ENCODE results near the gene HADHA. TPM values are rescaled to one million over a fixed set of nuclear protein-coding genes. Genes with fewer than 3 reads are reported as not detected.

HADHA gene
- total RNA-seq, 1 experiment from 2014 or later, result 118 TPM

GRCh38 chr2:26193578-26194231 is 50.7 kb downstream of the HADHA start:
- POLR2A ChIA-PET, result no interaction called here
- Mint-ChIP-seq H3K27me3 (ENCODE audit: low read depth) (no peaks in the 10 kb centered on the region), H3K4me3 (no peak overlapping the region), H3K4me1 (no peaks in the 10 kb centered on the region), H3K9me3 (no peaks in the 10 kb centered on the region), H3K36me3 (peaks cover 70% of the 10 kb centered on the region), H3K27ac (no peak overlapping the region)
- DNase-seq (ENCODE audit: low spot score) (no peak), ATAC-seq (no peak)
- no peak for TF ChIP-seq ARID4B (CRISPR knock-in tag; IDR thresholded peaks at IDR 0.05; ENCODE audit: borderline replicate concordance)
- no peak for TF ChIP-seq TCF7 (CRISPR knock-in tag; IDR thresholded peaks at IDR 0.05; ENCODE audit: low read depth)
- TF ChIP-seq AR (CRISPR knock-in tag; IDR thresholded peaks at IDR 0.05), result no peak
- TF ChIP-seq USF2 (CRISPR knock-in tag; IDR thresholded peaks at IDR 0.05), result no peak
- TF ChIP-seq MYBL2 (CRISPR knock-in tag; IDR thresholded peaks at IDR 0.05), result no peak
- no peak for TF ChIP-seq CREM (CRISPR knock-in tag; IDR thresholded peaks at IDR 0.05)
- TF ChIP-seq, protein P1, sequence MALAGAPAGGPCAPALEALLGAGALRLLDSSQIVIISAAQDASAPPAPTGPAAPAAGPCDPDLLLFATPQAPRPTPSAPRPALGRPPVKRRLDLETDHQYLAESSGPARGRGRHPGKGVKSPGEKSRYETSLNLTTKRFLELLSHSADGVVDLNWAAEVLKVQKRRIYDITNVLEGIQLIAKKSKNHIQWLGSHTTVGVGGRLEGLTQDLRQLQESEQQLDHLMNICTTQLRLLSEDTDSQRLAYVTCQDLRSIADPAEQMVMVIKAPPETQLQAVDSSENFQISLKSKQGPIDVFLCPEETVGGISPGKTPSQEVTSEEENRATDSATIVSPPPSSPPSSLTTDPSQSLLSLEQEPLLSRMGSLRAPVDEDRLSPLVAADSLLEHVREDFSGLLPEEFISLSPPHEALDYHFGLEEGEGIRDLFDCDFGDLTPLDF (CRISPR knock-in tag; IDR thresholded peaks at IDR 0.05), result no peak
- no peak for TF ChIP-seq AFF4 (CRISPR knock-in tag; IDR thresholded peaks at IDR 0.05; ENCODE audit: borderline replicate concordance)
- TF ChIP-seq ZNF671 (CRISPR knock-in tag; IDR thresholded peaks at IDR 0.05), result no peak
- TF ChIP-seq, protein P2, sequence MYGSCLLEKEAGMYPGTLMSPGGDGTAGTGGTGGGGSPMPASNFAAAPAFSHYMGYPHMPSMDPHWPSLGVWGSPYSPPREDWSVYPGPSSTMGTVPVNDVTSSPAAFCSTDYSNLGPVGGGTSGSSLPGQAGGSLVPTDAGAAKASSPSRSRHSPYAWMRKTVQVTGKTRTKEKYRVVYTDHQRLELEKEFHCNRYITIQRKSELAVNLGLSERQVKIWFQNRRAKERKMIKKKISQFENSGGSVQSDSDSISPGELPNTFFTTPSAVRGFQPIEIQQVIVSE (CRISPR knock-in tag; IDR thresholded peaks at IDR 0.05; ENCODE audit: borderline replicate concordance), result no peak
- TF ChIP-seq, protein P3, sequence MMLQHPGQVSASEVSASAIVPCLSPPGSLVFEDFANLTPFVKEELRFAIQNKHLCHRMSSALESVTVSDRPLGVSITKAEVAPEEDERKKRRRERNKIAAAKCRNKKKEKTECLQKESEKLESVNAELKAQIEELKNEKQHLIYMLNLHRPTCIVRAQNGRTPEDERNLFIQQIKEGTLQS (CRISPR knock-in tag; conservative IDR thresholded peaks at IDR 0.05), result no peak
- no peak for TF ChIP-seq ZNF219 (CRISPR knock-in tag; IDR thresholded peaks at IDR 0.05; ENCODE audit: borderline replicate concordance)
- no peak for TF ChIP-seq SMAD3 (CRISPR knock-in tag; IDR thresholded peaks at IDR 0.05; ENCODE audit: borderline replicate concordance)
- TF ChIP-seq GTF2I (CRISPR knock-in tag; conservative IDR thresholded peaks at IDR 0.05), result no peak
- no peak for TF ChIP-seq ETV6 (CRISPR knock-in tag; IDR thresholded peaks at IDR 0.05)
- CTCF ChIA-PET, result no interaction called here
